ENCODE data around the gene ACOT9.
"Not testable (repeated sequence)": the region's sequence is repeated elsewhere in the genome, so short reads cannot be mapped to it uniquely, and the experiment has no call there.

Gene ACOT9

DNA sequence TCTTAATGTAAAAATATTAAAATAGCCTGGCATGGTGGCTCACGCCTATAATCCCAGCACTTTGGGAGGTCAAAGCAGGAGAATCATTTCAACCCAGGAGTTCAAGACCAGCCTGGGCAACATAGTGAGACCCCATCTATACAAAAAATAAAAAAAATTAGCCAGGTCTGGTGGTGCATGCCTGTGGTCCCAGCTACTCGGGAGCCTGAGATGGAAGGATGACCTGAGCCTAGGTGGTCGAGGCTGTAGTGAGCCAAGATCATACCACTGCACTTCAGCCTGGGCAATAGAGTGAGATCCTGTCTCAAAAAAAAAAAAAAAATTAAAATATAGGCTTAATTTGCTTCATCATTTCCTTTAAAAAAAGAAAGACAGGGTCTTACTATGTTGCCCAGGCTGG is 66.6 kb downstream of the ACOT9 start:
- not testable (repeated sequence) for DNase-seq

DNA sequence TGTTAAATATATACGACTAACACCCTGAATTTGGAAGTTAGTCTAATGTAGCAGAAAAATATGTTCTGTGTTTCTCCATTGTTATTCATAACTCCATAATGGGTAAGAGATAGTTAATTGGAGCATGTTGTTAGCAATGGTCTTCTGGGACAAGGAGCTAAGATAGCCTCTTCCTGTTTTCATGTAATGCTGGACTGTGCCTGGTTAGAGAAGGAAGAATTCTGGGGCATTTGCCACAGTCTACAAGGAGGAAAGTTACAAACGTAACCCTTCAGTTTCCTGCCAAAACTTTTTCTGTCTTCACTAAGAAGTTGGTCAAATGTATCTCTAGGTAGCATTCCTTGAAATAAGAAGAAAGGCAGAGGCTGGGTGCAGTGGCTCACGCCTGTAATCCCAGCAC is 70.0 kb downstream of the ACOT9 start:
- no peak for DNase-seq

DNA sequence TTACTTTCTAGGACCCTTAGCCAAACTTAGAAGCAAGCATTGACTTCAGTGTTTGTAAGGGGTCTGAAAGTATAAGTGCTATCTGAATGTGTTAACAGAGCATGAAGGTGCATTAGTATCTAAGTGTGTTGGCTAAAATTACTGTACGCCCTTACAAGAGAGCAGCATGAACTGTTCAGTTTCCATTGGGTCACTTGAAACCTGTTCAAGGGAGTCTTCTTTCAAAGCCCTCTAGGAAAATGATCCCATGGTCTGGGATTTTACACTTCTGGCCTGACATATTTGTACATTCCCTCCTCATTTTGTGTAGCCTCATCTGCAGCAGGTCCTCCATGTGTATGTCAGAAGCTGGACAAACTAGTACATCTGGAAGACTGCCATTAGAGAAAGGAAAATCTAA is 72.5 kb downstream of the ACOT9 start:
- no peak for DNase-seq

DNA sequence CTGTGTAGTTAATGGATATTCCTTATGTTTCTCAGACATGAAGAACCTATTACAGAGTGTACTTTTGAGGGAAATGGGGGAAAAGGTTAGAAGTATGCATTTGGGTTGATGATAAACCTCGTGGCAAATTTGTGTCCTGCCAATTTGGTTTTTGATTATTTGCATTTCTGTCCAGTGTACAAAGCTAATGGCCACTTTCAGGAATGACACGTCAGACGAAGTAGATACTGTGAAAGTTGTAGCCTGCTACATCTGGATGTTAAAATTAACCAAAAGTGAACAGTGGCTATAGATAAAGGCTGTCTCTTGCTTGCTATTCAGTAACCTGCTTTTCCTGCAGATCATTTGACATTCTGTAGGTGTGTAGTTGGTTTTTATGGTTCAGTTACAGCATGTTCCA is 74.7 kb downstream of the ACOT9 start:
- DNase-seq, result no peak

DNA sequence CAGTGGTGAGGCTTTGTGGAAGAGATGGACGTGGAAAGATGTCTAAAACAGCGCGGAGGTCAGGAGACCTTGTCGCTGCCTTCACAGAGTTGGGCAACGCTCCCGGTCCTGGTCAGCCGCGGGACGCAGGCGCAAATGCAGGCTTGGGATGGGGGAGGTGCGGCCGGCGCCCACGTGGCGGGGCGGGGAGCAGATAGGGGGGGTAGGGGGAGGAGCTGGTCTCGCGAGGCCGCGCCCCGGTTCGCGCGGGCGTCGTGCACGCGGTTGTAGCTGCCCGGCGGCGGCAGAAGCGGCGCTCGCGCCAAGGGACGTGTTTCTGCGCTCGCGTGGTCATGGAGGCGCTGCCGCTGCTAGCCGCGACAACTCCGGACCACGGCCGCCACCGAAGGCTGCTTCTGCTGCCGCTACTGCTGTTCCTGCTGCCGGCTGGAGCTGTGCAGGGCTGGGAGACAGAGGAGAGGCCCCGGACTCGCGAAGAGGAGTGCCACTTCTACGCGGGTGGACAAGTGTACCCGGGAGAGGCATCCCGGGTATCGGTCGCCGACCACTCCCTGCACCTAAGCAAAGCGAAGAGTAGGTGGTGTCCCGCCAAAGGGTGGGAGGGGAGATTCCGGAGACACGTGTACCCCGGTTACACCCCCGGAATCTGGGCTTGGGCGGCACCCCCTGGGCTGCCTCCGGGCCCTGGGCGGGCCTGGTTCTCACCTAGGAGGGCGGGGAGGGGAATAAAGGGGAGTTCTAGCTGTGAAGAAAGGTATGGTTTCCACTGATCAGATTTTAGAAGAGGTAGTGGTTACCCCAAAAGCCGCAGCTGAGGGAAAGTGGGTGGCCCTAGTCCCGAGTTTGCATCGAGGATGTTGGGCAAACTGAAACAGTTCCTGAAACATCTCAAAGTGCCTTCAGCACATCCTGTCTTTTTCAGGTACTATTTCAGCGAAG is 75.6 kb downstream of the ACOT9 start, which contains the start of gene PRDX4:
Gene PRDX4 (plus strand): TSS at position 255 of the 939 bp plus-strand sequence. CDS start 78 bp downstream, at position 333.
- peak; percentile 89 for DNase-seq

DNA sequence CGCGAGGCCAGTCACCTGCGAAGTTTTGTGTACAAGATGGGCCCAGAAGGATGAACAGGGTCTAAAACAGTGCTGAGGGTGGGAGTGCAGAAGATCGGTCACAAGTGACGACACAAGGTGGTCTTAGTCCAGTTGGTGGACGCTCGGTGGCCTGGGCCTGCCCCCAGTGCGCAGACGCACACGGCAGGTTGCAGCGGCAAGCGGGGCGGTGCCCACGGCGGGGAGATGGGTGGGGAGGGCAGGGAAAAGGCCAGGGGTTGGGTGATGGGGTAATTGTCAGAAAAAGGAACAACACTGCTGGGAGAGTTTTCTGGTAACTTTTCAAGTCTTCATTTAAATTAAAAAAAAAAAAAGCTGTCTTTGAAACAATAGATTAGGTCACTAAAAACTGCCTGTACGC is 76.8 kb downstream of the ACOT9 start:
- no peak for DNase-seq

DNA sequence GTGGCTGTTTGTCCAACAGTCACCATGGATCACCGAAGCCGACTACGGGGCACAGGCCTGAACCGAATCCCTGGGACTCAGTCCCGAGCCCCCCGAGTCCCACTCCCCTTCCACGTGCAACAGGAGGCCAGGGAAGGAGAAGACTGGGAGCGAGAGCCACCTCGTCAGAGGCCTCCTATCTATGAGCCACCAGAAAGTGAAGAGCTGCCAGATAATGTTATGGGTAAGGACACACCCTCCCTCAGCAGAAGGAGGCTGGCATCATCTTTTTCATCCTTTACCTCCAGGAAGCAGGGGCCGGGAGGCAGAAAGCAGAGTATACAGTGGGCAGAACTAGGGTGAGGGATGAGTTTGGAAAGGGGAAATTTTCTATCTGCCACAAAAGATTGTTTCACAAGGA is 78.6 kb downstream of the ACOT9 start:
- no peak for DNase-seq

DNA sequence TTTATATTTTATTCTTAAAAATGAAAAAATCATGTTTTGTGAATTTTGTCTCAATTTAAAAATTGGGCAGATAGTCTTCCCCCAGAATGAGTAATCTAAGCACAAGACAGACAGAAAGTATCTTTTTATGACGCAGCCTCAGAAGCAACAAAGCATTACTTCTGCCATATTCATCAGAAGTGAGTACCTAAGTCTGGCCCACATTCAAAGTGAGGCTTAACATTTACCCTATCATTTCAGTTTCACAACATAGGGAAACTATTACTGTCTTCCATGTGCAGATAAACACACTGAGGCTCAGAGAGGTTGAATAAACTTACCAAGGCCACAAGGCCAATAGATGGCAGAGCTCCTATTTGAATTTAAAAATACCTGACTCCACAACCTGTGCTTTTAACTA is 80.2 kb downstream of the ACOT9 start:
- DNase-seq, result peak; percentile 67

DNA sequence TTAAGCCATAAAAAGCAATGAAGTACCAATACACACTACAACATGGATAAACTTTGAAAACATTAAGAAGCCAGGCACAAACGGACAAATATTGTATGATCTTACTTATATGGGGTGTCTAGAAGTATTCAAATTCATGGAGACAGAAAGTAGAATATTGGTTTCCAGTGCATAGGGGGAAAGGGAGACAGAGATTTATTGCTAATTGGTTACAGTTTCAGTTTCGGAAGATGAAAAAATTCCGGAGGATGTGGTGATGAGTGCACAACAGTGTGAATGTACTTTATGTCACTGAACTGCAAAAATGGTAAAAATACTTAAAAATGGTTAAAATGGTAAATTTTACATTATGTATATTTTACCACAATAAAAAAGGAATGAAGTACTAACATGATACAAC is 80.9 kb downstream of the ACOT9 start:
- DNase-seq, result peak; percentile 73

DNA sequence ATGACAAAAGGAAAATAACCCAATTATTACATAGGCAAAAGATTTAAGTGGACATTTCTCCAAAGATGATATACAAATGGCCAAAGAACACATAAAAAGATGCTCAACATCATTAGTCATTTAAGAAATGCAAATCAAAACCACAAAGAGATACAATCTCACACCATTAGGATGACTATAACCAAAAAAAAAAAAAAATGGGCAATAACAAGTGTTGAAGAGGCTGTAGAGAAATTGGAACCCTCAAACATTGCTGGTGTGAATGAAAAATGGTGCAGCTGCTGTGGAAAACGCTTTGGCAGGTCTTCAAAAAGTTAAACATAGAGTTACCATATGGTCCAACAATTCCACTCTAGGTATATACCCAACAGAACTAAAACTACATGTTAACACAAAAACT is 81.4 kb downstream of the ACOT9 start:
- DNase-seq, result peak; percentile 34

DNA sequence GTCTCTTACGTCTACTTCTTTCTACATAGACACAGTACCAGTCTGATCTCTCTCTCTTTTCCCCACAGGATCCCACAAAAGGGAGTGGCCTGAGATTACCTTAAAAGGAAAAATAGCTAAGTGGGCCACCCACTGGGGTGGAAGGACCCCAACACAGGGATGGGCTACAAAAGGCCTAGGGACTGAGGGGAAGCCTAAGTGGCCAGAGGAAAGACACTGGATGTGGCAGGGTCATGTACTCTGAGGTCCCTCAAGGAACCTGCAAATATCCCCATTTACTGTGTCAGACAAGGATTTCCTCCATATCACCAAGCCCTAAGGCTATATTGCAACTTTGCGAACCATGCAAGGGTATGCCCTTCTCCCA is 82.3 kb downstream of the ACOT9 start:
- no peak for DNase-seq

DNA sequence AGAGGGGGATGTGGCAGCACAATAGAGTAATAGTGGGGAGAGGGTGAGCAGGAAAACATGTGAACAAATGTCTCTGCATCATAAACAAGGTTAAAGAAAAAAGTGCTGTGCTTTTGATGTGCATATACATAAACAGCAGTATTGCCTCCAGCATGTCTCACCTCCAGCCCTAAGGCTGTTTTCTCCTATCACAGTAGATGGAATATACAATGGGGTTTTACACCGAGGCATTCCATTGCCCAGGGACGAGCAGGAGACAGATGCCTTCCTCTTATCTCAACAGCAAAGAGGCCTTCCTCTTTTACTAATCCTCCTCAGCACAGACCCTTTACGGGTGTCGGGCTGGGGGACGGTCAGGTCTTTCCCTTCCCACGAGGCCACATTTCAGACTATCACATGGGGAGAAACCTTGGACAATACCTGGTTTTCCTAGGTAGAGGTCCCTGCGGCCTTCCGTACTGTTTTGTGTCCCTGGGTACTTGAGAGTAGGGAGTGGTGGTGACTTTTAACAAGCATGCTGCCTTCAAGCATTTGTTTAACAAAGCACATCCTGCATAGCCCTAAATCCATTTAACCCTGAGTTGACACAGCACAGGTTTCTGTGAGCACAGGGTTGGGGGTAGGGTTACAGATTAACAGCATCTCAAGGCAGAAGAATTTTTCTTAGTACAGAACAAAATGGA is 82.9 kb downstream of the ACOT9 start:
- DNase-seq, result not testable (repeated sequence)

DNA sequence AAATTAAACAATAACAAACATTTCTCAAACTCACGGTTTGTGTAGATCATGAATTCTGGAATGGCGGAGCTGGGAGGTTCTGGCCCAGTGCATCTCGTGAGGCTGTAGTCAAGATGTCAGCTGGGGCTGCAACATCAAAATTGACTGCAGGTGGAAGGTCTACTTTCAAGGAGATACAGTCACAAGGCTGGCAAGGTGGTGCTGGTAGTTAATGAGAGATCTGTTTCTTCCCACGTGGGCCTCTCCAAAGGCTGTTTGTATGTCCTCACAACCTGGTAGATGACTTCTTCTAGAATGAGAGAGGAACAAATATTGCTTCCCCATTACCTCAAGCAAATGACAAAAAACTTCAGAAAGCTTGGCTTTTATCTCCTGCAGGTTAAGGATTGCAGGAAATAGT is 83.7 kb downstream of the ACOT9 start:
- no peak for DNase-seq

DNA sequence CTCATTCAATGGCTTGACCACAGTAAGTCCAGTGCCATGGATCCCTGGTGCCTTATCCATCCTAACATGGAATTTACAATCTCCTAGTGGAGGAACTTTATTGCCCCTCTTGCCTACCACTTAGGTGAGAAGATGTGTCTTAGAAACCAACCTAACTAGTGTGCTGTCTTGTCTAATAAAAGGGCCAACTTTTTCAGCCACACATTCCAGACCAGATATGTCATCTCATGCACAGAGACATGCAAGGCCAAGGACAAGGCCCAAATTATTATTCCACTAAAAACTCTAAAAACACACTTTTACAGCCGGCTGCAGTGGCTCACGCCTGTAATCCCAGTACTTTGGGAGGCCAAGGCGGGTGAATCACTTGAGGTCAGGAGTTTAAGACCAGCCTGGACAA is 86.4 kb downstream of the ACOT9 start:
- DNase-seq, result no peak

DNA sequence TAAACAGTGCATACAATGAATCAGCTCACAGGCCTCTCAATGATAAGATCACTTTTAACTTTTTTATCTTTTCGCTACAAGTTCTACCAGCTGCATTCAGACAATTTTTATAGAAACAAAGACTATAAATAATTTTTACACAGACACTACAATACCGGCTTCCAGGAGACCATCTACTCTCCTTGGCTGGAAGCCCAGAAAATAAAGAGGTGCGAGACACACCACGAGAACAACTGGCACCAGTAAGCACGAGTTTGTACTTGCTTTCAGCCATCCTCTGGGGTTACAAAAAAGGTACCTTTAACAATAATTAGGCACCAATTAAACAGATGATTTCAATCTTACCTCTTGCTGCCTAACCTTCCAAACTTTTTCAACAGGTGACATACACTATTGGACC is 87.0 kb downstream of the ACOT9 start:
- no peak for DNase-seq

Data from activated CD4-positive, alpha-beta T cell treated with anti-CD3 and anti-CD28 coated beads, Interleukin-10, Interleukin-2, amounts not matched to agents 100 ng/mL and 50 ng/mL, durations not matched to agents 16 hours and 8 hours (primary cell).